ENCODE measurements around the gene TUBB6. TPM values are rescaled to one million over a fixed set of nuclear protein-coding genes. Genes with fewer than 3 reads are reported as not detected.
A peak's percentile ranks its signal among the peaks of the same experiment; 100 is the strongest.

The TUBB6 gene
- total RNA-seq, result 100 to 1,000 TPM in 1 of 2 donors, 10 to 100 TPM in 1; 71.1 to 109 TPM

DNA sequence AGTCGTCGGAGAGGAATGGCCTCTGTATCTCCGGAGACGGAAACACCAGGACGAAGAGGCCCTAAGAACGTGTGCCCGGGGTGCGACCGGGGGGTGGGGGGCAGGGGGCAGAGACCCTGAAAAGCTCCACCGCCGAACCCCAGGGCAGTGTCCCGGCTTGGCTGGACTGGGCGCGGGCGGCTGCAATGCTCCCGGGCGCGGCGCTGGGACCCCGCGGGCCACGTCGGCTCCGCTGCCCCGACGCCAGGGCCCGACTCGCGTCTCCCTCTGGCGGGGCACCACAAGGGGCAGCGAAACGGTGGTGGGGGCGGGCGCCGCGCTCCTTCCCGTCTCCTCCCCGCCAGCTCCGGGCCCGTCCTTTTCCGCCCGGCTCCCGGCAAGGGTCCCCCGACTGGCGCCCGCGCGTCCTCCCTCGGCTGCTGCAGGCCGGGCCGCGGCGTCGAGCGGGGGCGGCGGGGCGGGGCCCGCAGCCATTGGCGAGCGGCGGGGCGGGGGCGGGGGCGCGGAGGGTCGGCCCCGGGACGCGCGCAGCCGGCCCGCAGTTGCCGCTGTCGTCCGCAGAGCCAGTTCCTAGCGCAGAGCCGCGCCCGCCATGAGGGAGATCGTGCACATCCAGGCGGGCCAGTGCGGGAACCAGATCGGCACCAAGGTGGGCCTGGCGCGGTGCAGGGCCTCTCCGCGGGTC is at the start of gene TUBB6:
TSS of gene TUBB6 (plus strand) at position 541 of the 685 bp plus-strand sequence. CDS start at position 593, 52 bp downstream.
- peak; percentile 68 for ATAC-seq
- Histone ChIP-seq H3K9me3 (no peaks in the 10 kb centered on the region), H3K4me1 (peaks cover 37% of the 10 kb centered on the region), H3K36me3 (replicated peaks in 1 of 2; ENCODE audit: insufficient read depth in 1 of 2, low read depth in 2 of 2) (peaks cover 0 to 3% of the 10 kb centered on the region in 2 donors), H3K27me3 (no peaks in the 10 kb centered on the region), H3K27ac (peak within 1 kb of the TSS; percentile 65 to 94 (median 86)), H3K4me3 (peak within 1 kb of the TSS; percentile 17 to 48)
- 0 to 3% methylated on average over 7 to 77 of the region's 88 CpGs for WGBS, 2 donors
- TF ChIP-seq POLR2A (IDR thresholded peaks at IDR 0.05) (peak in 1 of 3 donors; percentile 68), CTCF (IDR thresholded peaks at IDR 0.05) (no peak)
- DNase-seq, result peak; percentile 53 to 65 (median 63)
- intact Hi-C loops (cut with DNase I), result no loop called here

DNA sequence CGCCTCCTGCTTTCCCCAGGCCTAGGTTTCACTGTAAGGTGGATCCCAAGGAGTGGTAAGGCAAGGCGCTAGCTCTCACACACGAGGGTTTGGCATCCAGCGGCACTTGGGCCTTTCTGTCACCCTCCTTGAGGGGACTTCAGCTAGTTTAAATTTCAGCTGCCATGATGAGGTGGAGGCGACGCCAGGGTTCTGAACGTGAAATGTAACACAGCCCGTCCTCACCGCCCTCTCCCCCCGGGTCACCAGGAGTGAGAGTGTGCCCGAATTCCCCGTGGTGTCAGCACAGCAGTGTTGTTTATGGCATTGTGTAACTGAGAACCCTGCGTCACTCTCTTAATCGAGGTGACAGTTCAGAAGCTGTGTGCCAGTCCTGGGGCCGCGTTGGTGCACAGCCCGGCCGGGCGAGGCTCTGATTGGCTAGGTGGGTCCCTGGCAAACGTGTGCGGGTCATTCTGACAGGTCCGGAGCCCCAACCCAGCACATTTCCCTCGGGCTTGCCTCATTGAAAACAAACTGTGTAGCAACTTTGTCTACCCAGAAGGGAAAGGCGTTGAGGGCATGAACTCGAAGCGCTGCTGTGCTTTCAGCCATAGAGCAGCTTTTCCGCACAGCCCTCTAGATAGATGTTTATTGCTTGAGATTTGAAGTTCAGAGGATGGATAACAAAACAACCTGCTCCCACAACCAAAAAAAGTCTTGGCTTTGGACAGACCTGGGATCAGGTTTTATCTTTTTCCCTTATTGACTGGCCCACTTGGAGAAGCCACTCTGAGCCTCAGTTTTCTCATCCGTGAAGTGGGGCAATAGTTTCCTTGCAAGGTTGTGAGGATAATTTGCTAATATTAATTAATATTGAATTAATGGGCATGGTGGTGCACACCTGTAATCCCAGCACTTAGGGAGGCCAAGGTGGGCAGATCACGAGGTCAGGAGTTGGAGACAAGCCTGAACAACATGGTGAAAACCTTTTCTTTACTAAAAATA is 49.0 kb upstream of the TUBB6 start:
- H3K4me3 ChIP-seq, result no peak overlapping the region
- no peaks in the 10 kb centered on the region for H3K36me3 ChIP-seq (replicated peaks in 1 of 2; ENCODE audit: insufficient read depth in 1 of 2, low read depth in 2 of 2)
- H3K27me3 ChIP-seq, result peaks cover 0 to 2% of the 10 kb centered on the region in 2 donors
- DNase-seq (no peak), ATAC-seq (no peak)
- no peak for TF ChIP-seq CTCF (IDR thresholded peaks at IDR 0.05)
- TF ChIP-seq POLR2A (IDR thresholded peaks at IDR 0.05), result no peak
- 80% methylated on average over 24 to 27 of the region's 29 CpGs for WGBS, 2 donors
- intact Hi-C loops (cut with DNase I), result no loop called here
- H3K4me1 ChIP-seq, result peaks cover 8% of the 10 kb centered on the region
- no peak overlapping the region for H3K27ac ChIP-seq
- H3K9me3 ChIP-seq, result no peaks in the 10 kb centered on the region

DNA sequence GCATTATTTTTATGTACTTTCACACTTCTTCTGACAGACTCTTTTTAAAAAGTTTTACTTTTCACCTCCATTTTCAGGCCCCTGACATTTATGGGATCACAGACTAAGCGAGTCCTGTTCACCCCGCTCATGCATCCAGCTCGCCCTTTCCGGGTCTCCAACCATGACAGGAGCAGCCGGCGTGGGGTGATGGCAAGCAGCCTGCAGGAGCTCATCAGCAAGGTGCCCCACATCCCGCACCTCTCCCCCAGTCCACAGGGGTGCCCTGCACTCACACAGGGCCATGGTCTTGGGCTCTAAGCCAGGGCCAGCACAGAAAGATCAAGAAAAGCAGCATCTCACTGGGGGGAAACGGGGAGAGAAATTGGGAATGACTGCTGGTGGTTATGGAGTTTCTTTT is 45.3 kb upstream of the TUBB6 start:
- DNase-seq (no peak), ATAC-seq (no peak)
- H3K4me1 ChIP-seq, result no peaks in the 10 kb centered on the region
- H3K36me3 ChIP-seq (replicated peaks in 1 of 2; ENCODE audit: insufficient read depth in 1 of 2, low read depth in 2 of 2), result no peaks in the 10 kb centered on the region
- no peak overlapping the region for H3K4me3 ChIP-seq
- intact Hi-C loops (cut with DNase I), result no loop called here
- no peaks in the 10 kb centered on the region for H3K9me3 ChIP-seq
- no peaks in the 10 kb centered on the region for H3K27me3 ChIP-seq
- TF ChIP-seq CTCF (IDR thresholded peaks at IDR 0.05) (no peak), POLR2A (IDR thresholded peaks at IDR 0.05) (no peak)
- H3K27ac ChIP-seq, result no peak overlapping the region
- 77 to 84% methylated on average over 7 to 8 of the region's 8 CpGs for WGBS, 2 donors

DNA sequence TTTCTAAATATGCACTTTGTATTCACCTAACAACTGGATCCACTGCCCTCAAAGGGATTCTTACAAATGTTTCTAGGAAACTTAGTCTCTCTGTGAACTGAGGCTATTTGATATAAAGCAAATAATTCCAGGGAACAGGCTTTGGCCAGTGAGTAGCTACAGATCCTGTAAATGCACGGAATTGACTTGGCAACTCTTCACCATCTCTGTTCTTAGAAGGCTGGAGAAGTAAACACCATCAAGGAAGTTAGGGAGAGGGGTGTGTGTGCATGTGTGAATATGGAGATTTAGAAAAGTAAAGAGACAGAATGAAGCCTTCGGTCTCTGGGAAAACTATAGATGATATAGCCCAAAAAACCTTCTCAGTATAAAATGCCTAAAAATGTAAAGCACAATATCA is 43.2 kb upstream of the TUBB6 start:
- 51 to 55% methylated on average over 2 of the region's 2 CpGs for WGBS, 2 donors
- Histone ChIP-seq H3K4me1 (no peaks in the 10 kb centered on the region), H3K27me3 (no peaks in the 10 kb centered on the region), H3K4me3 (no peak overlapping the region), H3K27ac (no peak overlapping the region), H3K36me3 (replicated peaks in 1 of 2; ENCODE audit: insufficient read depth in 1 of 2, low read depth in 2 of 2) (no peaks in the 10 kb centered on the region), H3K9me3 (no peaks in the 10 kb centered on the region)
- ATAC-seq (no peak), DNase-seq (no peak)
- intact Hi-C loops (cut with DNase I), result no loop called here
- TF ChIP-seq CTCF (IDR thresholded peaks at IDR 0.05) (no peak), POLR2A (IDR thresholded peaks at IDR 0.05) (no peak)
